ENCODE data around the gene MPG. TPM values are rescaled to one million over a fixed set of nuclear protein-coding genes. Genes with fewer than 3 reads are reported as not detected.

The MPG gene
- total RNA-seq, 4 donors from 2014 or later = 70.2 to 120 (median 106) TPM

- Histone ChIP-seq H3K9me3 (no peaks in the 10 kb centered on the region), H3K27me3 (no peaks in the 10 kb centered on the region), H3K27ac (replicated peaks in 1 of 4) (no peak overlapping the region), H3K36me3 (peaks cover 5 to 45% (median 36%) of the 10 kb centered on the region in 4 donors), H3K4me3 (no peak overlapping the region), H3K4me1 (peaks cover 7 to 39% (median 30%) of the 10 kb centered on the region in 4 donors)
- intact Hi-C loops (cut with DNase I) = no loop called here
- no peak for DNase-seq (ENCODE audit: extremely low spot score)
- 96% methylated on average over 15 of the region's 15 CpGs for WGBS
- TF ChIP-seq EP300 (IDR thresholded peaks at IDR 0.05) = no peak
- TF ChIP-seq POLR2A (IDR thresholded peaks at IDR 0.05; ENCODE audit: low read depth) = no peak
- no peak for TF ChIP-seq CTCF (IDR thresholded peaks at IDR 0.05)
- no peak for TF ChIP-seq POLR2AphosphoS5 (IDR thresholded peaks at IDR 0.05)
These were observed 27.0 kb upstream of the MPG start for GRCh38 chr16:50769-51591.

- peaks cover 7 to 45% (median 30%) of the 10 kb centered on the region in 4 donors for H3K4me1 ChIP-seq
- WGBS = under 1% methylated on average over 30 of the region's 91 CpGs
- H3K4me3 ChIP-seq = peak within 1 kb of the TSS; percentile 71 to 97 (median 87)
- TF ChIP-seq EP300 (IDR thresholded peaks at IDR 0.05) (no peak), POLR2AphosphoS5 (IDR thresholded peaks at IDR 0.05) (peak; percentile 77 to 89), POLR2A (IDR thresholded peaks at IDR 0.05; ENCODE audit: low read depth) (peak; percentile 10)
- H3K27me3 ChIP-seq = no peaks in the 10 kb centered on the region
- peak within 1 kb of the TSS; percentile 76 to 90 (median 84) for H3K27ac ChIP-seq (replicated peaks in 1 of 4)
- peak; percentile 99 for DNase-seq (ENCODE audit: extremely low spot score)
- intact Hi-C loops (cut with DNase I) = no loop called here
- no peaks in the 10 kb centered on the region for H3K9me3 ChIP-seq
- H3K36me3 ChIP-seq = peaks cover 23 to 50% (median 44%) of the 10 kb centered on the region in 4 donors
These were observed 24.4 kb upstream of the MPG start, which contains the start of the genes POLR3K and SNRNP25 for GRCh38 chr16:53346-54236. POLR3K (minus strand) TSS chr16:53608; CDS start chr16:53586, 22 bp downstream. SNRNP25 (plus strand) TSS chr16:53828; CDS start chr16:54017, 189 bp downstream.

GRCh38 chr16:54237-54581 is 23.8 kb upstream of the MPG start:
- no peaks in the 10 kb centered on the region for H3K9me3 ChIP-seq
- DNase-seq (ENCODE audit: extremely low spot score) = no peak
- H3K36me3 ChIP-seq = peaks cover 30 to 56% (median 50%) of the 10 kb centered on the region in 4 donors
- H3K27ac ChIP-seq (replicated peaks in 1 of 4) = peak overlapping the region; percentile 76 to 90 (median 79)
- WGBS = 55% methylated on average over 11 of the region's 12 CpGs
- H3K4me3 ChIP-seq = peak overlapping the region; percentile 71 to 97 (median 87)
- no peak for TF ChIP-seq POLR2A (IDR thresholded peaks at IDR 0.05; ENCODE audit: low read depth)
- no peak for TF ChIP-seq POLR2AphosphoS5 (IDR thresholded peaks at IDR 0.05)
- TF ChIP-seq EP300 (IDR thresholded peaks at IDR 0.05) = no peak
- no peak for TF ChIP-seq CTCF (IDR thresholded peaks at IDR 0.05)
- intact Hi-C loops (cut with DNase I) = no loop called here
- H3K27me3 ChIP-seq = no peaks in the 10 kb centered on the region
- peaks cover 7 to 45% (median 30%) of the 10 kb centered on the region in 4 donors for H3K4me1 ChIP-seq

GRCh38 chr16:55571-56136 is 22.4 kb upstream of the MPG start:
- Histone ChIP-seq H3K9me3 (no peaks in the 10 kb centered on the region), H3K27me3 (no peaks in the 10 kb centered on the region), H3K4me3 (no peak overlapping the region), H3K36me3 (peaks cover 36 to 60% (median 58%) of the 10 kb centered on the region in 4 donors), H3K4me1 (peaks cover 7 to 42% (median 30%) of the 10 kb centered on the region in 4 donors), H3K27ac (replicated peaks in 1 of 4) (no peak overlapping the region)
- TF ChIP-seq EP300 (IDR thresholded peaks at IDR 0.05) (no peak), CTCF (IDR thresholded peaks at IDR 0.05) (no peak), POLR2AphosphoS5 (IDR thresholded peaks at IDR 0.05) (no peak), POLR2A (IDR thresholded peaks at IDR 0.05; ENCODE audit: low read depth) (no peak)
- no peak for DNase-seq (ENCODE audit: extremely low spot score)
- WGBS = 96% methylated on average over 3 of the region's 11 CpGs
- intact Hi-C loops (cut with DNase I) = no loop called here

Measured in esophagus muscularis mucosa (tissue), 4 donors.